Trophoblast cell (in vitro differentiated cells and primary cell): ENCODE data around the gene DNAH2.

Source experiments
- DNase-seq, 2 donors: peaks; one replicate each; pipeline ENCODE4 v3.0.0-alpha.2; 2016
- H2AFZ ChIP-seq: 2 replicates; pipeline ENCODE4 v1.6.1; 2013; ENCODE audit warnings: low read length, moderate library complexity, mild to moderate bottlenecking; ENCODE audit not compliant: insufficient read depth, poor library complexity
- H2AK5ac ChIP-seq: 2 replicates; pipeline ENCODE4 v1.6.1; 2013; ENCODE audit warnings: mild to moderate bottlenecking, low read length
- H2BK120ac ChIP-seq: 2 replicates; pipeline ENCODE4 v1.6.1; 2013; ENCODE audit warnings: low read length, mild to moderate bottlenecking, moderate library complexity; ENCODE audit not compliant: insufficient read depth, poor library complexity
- H2BK12ac ChIP-seq: 2 replicates; pipeline ENCODE4 v1.6.1; 2013; ENCODE audit warnings: mild to moderate bottlenecking, low read length, moderate library complexity
- H2BK5ac ChIP-seq: 2 replicates; pipeline ENCODE4 v1.6.1; 2013; ENCODE audit warnings: low read length, low read depth, moderate library complexity, mild to moderate bottlenecking; ENCODE audit not compliant: poor library complexity
- H3K14ac ChIP-seq: 2 replicates; pipeline ENCODE4 v1.6.1; 2013; ENCODE audit warnings: mild to moderate bottlenecking, low read length
- H3K18ac ChIP-seq: 2 replicates; pipeline ENCODE4 v1.6.1; 2013; ENCODE audit warnings: mild to moderate bottlenecking, low read length
- H3K23ac ChIP-seq: 2 replicates; pipeline ENCODE4 v1.6.1; 2013; ENCODE audit warnings: low read length
- H3K27ac ChIP-seq: 2 replicates; pipeline ENCODE4 v1.5.1; 2013; ENCODE audit warnings: low read depth, mild to moderate bottlenecking, inconsistent platforms, low read length, moderate library complexity
- H3K27me3 ChIP-seq: 2 replicates; pipeline ENCODE4 v1.6.1; 2013; ENCODE audit warnings: inconsistent platforms, mild to moderate bottlenecking, low read length, moderate library complexity; ENCODE audit not compliant: insufficient read depth
- H3K36me3 ChIP-seq, 2 experiments: 1 replicate in 1 of 2; 2 replicates in 1 of 2; pipeline ENCODE4 v1.6.1; 2013; ENCODE audit warnings: low read length in 2 of 2, mild to moderate bottlenecking in 2 of 2, moderate library complexity in 1 of 2; ENCODE audit not compliant: insufficient read depth in 2 of 2, control insufficient read depth in 1 of 2
- H3K4ac ChIP-seq: 2 replicates; pipeline ENCODE4 v1.6.1; 2013; ENCODE audit warnings: low read depth, mild to moderate bottlenecking, low read length, moderate library complexity
- H3K4me1 ChIP-seq, 2 experiments: 1 replicate in 1 of 2; 2 replicates in 1 of 2; pipeline ENCODE4 v1.6.1; 2013; ENCODE audit warnings: low read length in 2 of 2, mild to moderate bottlenecking in 2 of 2, moderate library complexity in 1 of 2; ENCODE audit not compliant: insufficient read depth in 2 of 2, control insufficient read depth in 1 of 2
- H3K4me2 ChIP-seq: 2 replicates; pipeline ENCODE4 v1.6.1; 2013; ENCODE audit warnings: inconsistent platforms, mild to moderate bottlenecking, low read length, moderate library complexity
- H3K4me3 ChIP-seq: 2 replicates; pipeline ENCODE4 v1.5.1; 2013; ENCODE audit warnings: mild to moderate bottlenecking, low read depth, low read length, inconsistent platforms
- H3K79me1 ChIP-seq: one replicate; pipeline ENCODE4 v1.6.1; 2013; ENCODE audit warnings: low read length
- H3K79me2 ChIP-seq: 2 replicates; pipeline ENCODE4 v1.6.1; 2013; ENCODE audit warnings: low read length, mild to moderate bottlenecking; ENCODE audit not compliant: control insufficient read depth, insufficient read depth, poor library complexity
- H3K9ac ChIP-seq: 2 replicates; pipeline ENCODE4 v1.6.1; 2013; ENCODE audit warnings: mild to moderate bottlenecking, low read length
- H3K9me3 ChIP-seq: 2 replicates; pipeline ENCODE4 v1.6.1; 2013; ENCODE audit warnings: low read depth, mild to moderate bottlenecking, control low read depth, inconsistent platforms, low read length; ENCODE audit not compliant: insufficient read depth
- H4K12ac ChIP-seq: 2 replicates; pipeline ENCODE4 v1.6.1; 2013; ENCODE audit warnings: low read depth, mild to moderate bottlenecking, low read length, moderate library complexity
- H4K8ac ChIP-seq: 2 replicates; pipeline ENCODE4 v1.6.1; 2013; ENCODE audit warnings: low read depth, mild to moderate bottlenecking, low read length, moderate library complexity
- H4K91ac ChIP-seq: one replicate; pipeline ENCODE4 v1.6.1; 2013; ENCODE audit warnings: low read depth, mild to moderate bottlenecking, low read length, moderate library complexity
- WGBS: extraction: QIAGEN DNeasy Blood & Tissue Kit; methylation state at CpG from one replicate; pipeline ENCODE4 v1.1.7; 2013; ENCODE audit warnings: missing lambda C conversion rate; ENCODE audit not compliant: insufficient read length, insufficient coverage; ENCODE audit errors: extremely low coverage; 5-methylcytosine and 5-hydroxymethylcytosine counted together

DNAH2 gene

GRCh38 chr17:7834542-7834956 lies 117.0 kb downstream of the DNAH2 start:
- Histone ChIP-seq H3K27me3 (no peaks in the 10 kb centered on the region), H2AFZ (peak overlapping the region; percentile 60), H3K79me2 (peaks cover 5% of the 10 kb centered on the region), H4K8ac (no peak overlapping the region), H3K36me3 (no peaks in the 10 kb centered on the region), H3K9ac (no peak overlapping the region), H2AK5ac (no peak overlapping the region), H2BK5ac (no peak overlapping the region), H3K14ac (no peak overlapping the region), H3K9me3 (peaks cover 2% of the 10 kb centered on the region), H3K27ac (peak overlapping the region; percentile 62), H4K12ac (no peak overlapping the region), H3K4ac (no peak overlapping the region), H3K18ac (no peak overlapping the region), H3K4me3 (peak overlapping the region; percentile 42), H3K23ac (no peak overlapping the region), H4K91ac (peak overlapping the region; percentile 39), H2BK120ac (no peak overlapping the region), H2BK12ac (no peak overlapping the region), H3K4me2 (peak overlapping the region; percentile 96), H3K79me1 (peaks cover 20% of the 10 kb centered on the region), H3K4me1 (peaks cover 23 to 24% of the 10 kb centered on the region in 2 experiments)
- peak; percentile 85 to 89 for DNase-seq
- no CpG with 5 or more reads among the region's 20 CpGs for WGBS

- Histone ChIP-seq H3K36me3 (peaks cover 3 to 4% of the 10 kb centered on the region in 2 experiments), H3K14ac (no peak overlapping the region), H4K91ac (peak overlapping the region; percentile 39), H3K4me3 (peak overlapping the region; percentile 78), H2BK5ac (peak overlapping the region; percentile 91), H3K27me3 (no peaks in the 10 kb centered on the region), H4K12ac (no peak overlapping the region), H3K9me3 (peaks cover 2% of the 10 kb centered on the region), H3K4me1 (peaks cover 28 to 30% of the 10 kb centered on the region in 2 experiments), H3K18ac (peak overlapping the region; percentile 34), H3K79me1 (peaks cover 20% of the 10 kb centered on the region), H2AK5ac (no peak overlapping the region), H2BK12ac (no peak overlapping the region), H3K4ac (no peak overlapping the region), H2BK120ac (no peak overlapping the region), H3K4me2 (peak overlapping the region; percentile 96), H2AFZ (peak overlapping the region; percentile 58), H3K23ac (no peak overlapping the region), H3K27ac (peak overlapping the region; percentile 75), H3K9ac (no peak overlapping the region), H3K79me2 (peaks cover 5% of the 10 kb centered on the region), H4K8ac (peak overlapping the region; percentile 26)
- WGBS: no CpG with 5 or more reads among the region's 69 CpGs
- DNase-seq: peak; percentile 97 to 98
Observed at GRCh38 chr17:7834957-7835813, 117.6 kb downstream of the DNAH2 start.

DNA sequence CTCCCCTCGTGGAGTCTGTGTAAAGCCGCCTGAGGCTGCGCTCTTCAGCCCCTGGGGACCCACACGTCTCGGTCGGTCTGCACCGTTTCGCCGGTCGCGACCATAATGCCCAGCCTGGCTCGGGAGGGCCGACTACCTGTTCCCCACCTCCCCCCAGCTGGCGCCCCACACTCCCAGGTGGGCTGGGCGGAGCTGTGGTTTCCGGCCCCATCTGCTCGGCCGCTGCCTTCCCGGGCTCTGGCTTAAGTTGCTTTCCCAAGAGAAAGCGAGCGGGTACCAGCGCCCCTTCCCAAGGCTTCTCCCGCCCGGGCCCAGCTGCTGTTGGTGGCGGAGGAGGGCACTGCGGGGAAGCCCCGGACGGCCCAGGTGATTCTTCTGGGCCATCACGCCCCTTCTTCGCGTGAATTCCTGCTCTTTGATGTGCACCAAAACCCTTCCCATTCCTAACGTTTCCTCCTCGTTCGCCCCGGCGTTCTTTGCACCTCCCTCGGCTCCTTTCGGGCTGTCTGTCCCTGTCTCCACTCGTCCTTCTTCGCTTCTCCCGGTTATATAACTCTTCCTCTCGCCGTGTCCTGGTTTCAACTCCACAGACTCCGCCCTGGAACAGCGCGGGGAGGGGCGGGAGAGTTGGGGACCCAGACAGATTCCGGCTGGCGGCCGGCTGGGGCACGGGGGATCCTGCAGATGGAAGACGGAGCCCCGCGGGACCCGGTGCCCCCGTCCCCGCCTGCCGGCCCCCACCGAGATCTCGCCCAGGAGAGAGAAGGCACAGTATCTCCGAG lies 118.5 kb downstream of the DNAH2 start:
- peak overlapping the region; percentile 68 for H3K14ac ChIP-seq
- H3K23ac ChIP-seq: no peak overlapping the region
- H4K12ac ChIP-seq: peak overlapping the region; percentile 37
- peaks cover 5% of the 10 kb centered on the region for H3K79me2 ChIP-seq
- H4K8ac ChIP-seq: peak overlapping the region; percentile 68
- peaks cover 3 to 9% of the 10 kb centered on the region in 2 experiments for H3K36me3 ChIP-seq
- WGBS: no CpG with 5 or more reads among the region's 61 CpGs
- peak overlapping the region; percentile 58 for H2AFZ ChIP-seq
- peak overlapping the region; percentile 96 for H3K4me2 ChIP-seq
- H3K4me3 ChIP-seq: peak overlapping the region; percentile 75
- H2BK5ac ChIP-seq: peak overlapping the region; percentile 91
- H3K9me3 ChIP-seq: peaks cover 2% of the 10 kb centered on the region
- H3K4ac ChIP-seq: peak overlapping the region; percentile 32
- peak overlapping the region; percentile 86 for H3K18ac ChIP-seq
- peak overlapping the region; percentile 75 for H3K27ac ChIP-seq
- peak; percentile 83 to 84 for DNase-seq
- H3K27me3 ChIP-seq: no peaks in the 10 kb centered on the region
- H4K91ac ChIP-seq: peak overlapping the region; percentile 75
- H2BK12ac ChIP-seq: peak overlapping the region; percentile 73
- H2BK120ac ChIP-seq: peak overlapping the region; percentile 77
- peak overlapping the region; percentile 66 for H2AK5ac ChIP-seq
- H3K79me1 ChIP-seq: peaks cover 20% of the 10 kb centered on the region
- H3K4me1 ChIP-seq: peaks cover 31 to 34% of the 10 kb centered on the region in 2 experiments
- H3K9ac ChIP-seq: no peak overlapping the region

DNA sequence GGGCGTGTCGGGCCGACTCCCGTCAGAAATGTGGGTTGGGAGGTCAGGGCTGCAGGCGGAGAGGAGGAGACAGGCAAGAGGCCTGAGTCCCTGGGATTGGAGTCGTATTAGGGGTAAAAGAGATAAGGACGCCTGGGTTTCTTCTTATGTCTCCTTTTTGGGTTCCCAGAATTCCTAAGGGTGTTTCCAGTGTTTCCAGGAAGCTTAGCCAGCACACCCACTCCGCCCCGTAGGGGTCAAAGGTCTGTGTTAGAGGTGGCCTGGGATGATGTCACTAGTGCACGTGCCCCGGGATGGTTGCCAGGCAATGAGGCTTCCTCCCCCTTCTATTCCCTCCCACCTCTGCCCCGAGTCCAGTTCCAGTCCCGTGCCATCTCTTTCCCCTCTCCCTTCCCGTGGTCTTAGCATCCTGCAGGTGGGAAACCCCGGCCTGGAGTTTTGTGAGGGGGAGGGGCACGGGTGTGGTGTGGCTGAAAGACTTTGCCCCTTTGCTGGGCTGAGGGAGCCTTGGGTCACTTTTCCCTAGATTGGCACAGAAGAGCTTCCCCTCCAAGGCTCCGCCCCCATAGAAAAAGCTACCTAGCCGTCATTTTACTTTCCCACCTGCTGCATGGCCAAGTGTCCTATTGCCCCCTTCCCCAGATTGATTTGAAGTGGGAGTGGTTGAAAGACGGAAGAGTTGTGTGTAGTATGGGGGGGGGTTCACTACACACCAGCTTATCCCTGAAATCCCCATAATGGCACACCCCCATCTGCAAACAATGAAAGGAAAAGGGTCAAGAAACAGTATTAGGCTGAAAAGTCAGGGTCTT lies 119.3 kb downstream of the DNAH2 start:
- Histone ChIP-seq H3K4me2 (peak overlapping the region; percentile 96), H3K79me1 (peaks cover 26% of the 10 kb centered on the region), H2BK12ac (peak overlapping the region; percentile 73), H4K12ac (peak overlapping the region; percentile 37), H2AK5ac (peak overlapping the region; percentile 18), H3K14ac (peak overlapping the region; percentile 68), H2BK5ac (peak overlapping the region; percentile 91), H4K8ac (peak overlapping the region; percentile 68), H3K9me3 (peaks cover 2% of the 10 kb centered on the region), H3K4me3 (peak overlapping the region; percentile 75), H3K18ac (peak overlapping the region; percentile 86), H2AFZ (peak overlapping the region; percentile 58), H3K9ac (no peak overlapping the region), H3K4me1 (peaks cover 36 to 38% of the 10 kb centered on the region in 2 experiments), H3K27me3 (no peaks in the 10 kb centered on the region), H3K27ac (peak overlapping the region; percentile 75), H4K91ac (peak overlapping the region; percentile 75), H3K79me2 (peaks cover 10% of the 10 kb centered on the region), H2BK120ac (peak overlapping the region; percentile 77), H3K4ac (peak overlapping the region; percentile 32), H3K36me3 (peaks cover 3 to 9% of the 10 kb centered on the region in 2 experiments), H3K23ac (no peak overlapping the region)
- peak; percentile 96 for DNase-seq
- WGBS: no CpG with 5 or more reads among the region's 19 CpGs
